Islet precursor cell (in vitro differentiated cells): ENCODE results near the gene USPL1.
A peak's percentile ranks its signal among the peaks of the same experiment; 100 is the strongest.

ENCODE experiments used
- DNase-seq: peaks from one replicate; pipeline ENCODE4 v3.0.0-alpha.2; 2018

The USPL1 gene

DNA sequence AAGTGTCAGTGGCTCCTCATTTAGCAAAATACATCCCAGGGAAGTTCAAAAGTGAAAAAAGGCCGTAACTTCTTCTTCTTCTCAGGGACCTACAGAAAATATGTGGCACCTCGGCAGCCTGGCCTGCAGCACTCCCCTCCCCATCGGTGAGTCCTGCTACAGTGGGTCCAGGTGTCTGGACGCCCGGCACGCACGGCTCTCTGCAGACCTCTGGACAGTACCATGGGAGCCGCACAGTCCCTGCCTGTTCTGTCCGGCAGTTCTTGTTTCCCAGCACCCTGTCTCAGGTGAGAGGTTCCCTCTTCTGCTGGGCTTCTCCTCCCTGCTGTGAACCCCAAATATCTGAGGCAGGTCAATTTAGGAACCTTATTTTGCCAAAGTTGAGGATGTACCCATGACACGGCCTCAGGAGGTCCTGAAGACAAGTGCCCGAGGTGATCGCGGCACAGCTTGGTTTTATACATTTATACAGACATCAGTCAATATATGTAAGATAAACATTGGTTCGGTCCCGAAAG is 80.8 kb downstream of the USPL1 start:
- peak; percentile 51 for DNase-seq

DNA sequence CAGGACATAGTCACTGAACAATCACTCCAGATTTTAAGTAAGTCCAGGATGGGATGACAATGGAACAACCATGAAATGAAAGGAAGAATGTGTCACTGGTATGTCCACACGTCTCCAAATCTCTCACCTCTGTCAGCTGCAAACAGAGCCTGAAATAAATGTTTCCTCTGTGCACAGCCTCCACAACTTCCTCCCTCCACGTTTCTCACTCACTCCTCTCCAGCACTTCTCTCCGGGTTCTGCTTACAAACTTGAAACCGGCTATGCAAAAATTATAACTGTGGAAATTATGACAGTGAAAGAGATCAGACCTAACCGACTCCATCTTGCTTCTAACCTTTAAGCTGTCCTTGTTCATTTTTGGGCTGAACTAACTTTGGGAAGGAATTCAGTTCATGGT is 82.6 kb downstream of the USPL1 start:
- no peak for DNase-seq

DNA sequence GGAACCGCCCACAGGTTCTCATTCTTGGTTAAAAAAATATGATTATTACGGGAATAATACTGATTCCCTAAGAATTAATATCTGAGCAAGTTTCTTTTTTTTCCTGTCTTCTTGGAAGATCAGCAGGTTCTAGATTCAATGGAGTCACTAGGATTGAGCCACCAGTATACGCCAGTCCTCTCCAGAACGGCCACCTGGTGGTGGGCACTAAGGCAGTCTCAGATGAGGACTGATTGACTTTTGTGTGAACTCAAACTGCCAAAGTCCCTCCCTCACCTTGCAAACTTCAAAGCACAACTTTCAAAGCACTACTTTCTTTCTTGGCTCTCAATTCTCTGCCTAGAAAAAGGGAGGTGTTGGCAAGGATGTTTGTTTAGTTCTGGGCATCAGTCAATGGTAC is 84.3 kb downstream of the USPL1 start:
- DNase-seq, result peak; percentile 40

DNA sequence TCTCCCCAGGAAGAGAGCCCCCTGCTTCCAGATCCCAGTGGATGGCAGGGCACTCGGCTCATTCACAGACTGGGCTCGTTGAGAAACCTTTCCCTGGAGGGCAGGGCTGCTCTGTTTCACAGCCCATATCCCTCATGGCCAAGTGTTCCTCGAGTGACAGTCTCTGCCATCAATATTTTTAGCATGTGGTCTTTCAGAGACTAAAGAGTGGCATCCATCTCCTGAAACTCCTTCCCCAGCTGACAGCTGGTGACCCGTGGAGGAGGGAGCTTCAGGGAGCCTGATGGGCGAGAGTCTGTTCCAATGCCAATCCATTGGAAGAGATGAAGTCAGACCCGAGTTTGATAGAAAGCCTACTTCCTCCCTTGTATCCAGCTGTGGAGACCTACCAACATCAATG is 86.9 kb downstream of the USPL1 start:
- DNase-seq, result peak; percentile 44

DNA sequence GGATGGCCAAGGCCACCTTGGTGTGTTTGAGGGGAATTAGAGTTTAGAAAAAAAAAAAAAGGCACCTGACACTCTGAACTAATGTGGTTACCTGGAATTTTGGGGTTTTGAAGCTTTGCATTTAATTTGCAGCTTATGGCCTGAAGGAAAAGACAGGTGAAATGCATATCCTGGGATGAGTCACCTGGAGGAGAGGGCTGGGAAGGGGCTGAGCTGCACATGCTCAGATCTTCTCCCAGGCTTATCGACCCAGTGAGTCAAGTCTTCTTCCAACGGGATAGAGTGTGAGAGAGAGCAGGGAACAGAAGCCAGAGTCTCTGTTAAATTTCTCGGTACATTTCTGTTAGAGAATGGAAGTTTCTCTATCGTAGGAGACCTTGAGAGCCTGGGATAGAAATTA is 88.0 kb downstream of the USPL1 start:
- peak; percentile 85 for DNase-seq

DNA sequence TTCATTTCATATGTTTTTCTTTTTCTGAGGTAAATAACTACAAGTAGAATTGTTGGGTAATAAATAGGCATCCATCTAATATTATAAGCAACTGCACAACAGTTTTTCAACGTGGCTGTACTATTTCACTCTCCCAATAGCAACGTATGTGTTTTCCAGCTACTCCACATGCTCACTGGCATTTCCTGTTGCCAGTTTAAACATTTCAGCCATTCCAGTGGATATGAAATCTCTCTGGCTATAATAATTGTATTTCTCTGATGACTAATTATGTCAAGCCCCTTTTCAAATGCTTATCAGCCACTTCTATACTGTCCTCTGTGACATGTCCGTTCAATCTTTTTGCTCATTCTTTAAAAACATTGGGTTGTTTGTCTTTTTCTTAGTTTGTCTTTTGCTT is 90.8 kb downstream of the USPL1 start:
- no peak for DNase-seq
